ENCODE measurements around the gene SUGP2.

- TF ChIP-seq CTCF (IDR thresholded peaks at IDR 0.05; ENCODE audit: poor library complexity, severe bottlenecking): no peak
- TF ChIP-seq SMC3 (conservative IDR thresholded peaks at IDR 0.05; ENCODE audit: poor library complexity): no peak
- TF ChIP-seq TAF1 (IDR thresholded peaks at IDR 0.05; ENCODE audit: low read depth): no peak
- TF ChIP-seq MXI1 (conservative IDR thresholded peaks at IDR 0.05; ENCODE audit: poor library complexity, severe bottlenecking): no peak
Measured at GRCh38 chr19:19076476-19076875, 43.2 kb upstream of the SUGP2 start.

All from neural cell (in vitro differentiated cells).